Measurements from ENCODE around the gene PPME1.
"Not testable (repeated sequence)": the region's sequence is repeated elsewhere in the genome, so short reads cannot be mapped to it uniquely, and the experiment has no call there.

The PPME1 gene

DNA sequence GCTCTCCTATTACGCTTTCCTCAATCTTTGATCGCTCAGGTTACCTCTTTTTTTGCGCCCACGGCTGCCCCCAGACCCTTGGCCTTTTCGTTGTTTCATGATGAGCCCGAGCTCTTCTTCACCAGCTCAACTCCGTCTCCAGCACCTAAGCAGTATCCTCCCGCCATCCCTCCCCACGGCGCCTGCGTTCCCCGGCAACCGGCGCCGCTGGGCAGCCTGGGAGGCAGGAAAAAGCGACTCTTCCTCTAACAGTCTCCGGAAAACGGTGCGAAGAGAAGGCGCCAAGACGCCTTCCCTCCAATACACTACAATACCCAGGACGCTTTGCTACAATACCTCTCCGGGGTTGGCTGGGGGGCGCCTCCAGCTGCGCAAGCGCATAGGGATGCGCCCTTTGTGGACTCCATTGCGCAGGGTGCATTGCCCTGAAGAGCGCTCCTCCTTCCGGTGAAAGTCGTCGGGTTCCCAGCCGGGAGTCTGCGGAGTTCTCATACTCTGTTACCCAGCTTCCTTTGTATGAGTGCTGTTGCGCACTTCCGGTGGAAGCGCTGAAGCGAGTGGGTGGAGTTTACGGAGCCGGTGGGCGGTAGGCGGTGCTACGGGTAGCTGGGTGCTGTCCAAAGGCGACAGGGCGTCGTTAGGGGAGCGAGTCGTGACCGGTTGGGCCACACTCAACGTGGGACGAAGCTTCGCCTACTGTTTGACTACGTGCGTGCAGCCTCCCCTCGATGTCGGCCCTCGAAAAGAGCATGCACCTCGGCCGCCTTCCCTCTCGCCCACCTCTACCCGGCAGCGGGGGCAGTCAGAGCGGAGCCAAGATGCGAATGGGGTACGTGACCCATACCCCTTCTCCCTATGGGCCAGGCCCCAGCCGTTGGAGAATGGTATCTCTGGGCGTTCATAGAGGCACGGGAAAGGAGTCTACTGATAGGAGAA lies at the start of gene PPME1, which contains the start of gene C2CD3:
Gene PPME1 (plus strand): TSS at position 596 of the 936 bp plus-strand sequence. CDS start 133 bp downstream, at position 729.
Gene C2CD3 (minus strand): TSS at position 309 of the 936 bp plus-strand sequence. CDS start 210 bp downstream, at position 99.
- peak; percentile 91 to 92 for DNase-seq (ENCODE audit: low read depth in 2 of 2)

GRCh38 chr11:74121804-74122203 lies 49.3 kb upstream of the PPME1 start:
- no peak for DNase-seq (ENCODE audit: low read depth in 2 of 2)

DNA sequence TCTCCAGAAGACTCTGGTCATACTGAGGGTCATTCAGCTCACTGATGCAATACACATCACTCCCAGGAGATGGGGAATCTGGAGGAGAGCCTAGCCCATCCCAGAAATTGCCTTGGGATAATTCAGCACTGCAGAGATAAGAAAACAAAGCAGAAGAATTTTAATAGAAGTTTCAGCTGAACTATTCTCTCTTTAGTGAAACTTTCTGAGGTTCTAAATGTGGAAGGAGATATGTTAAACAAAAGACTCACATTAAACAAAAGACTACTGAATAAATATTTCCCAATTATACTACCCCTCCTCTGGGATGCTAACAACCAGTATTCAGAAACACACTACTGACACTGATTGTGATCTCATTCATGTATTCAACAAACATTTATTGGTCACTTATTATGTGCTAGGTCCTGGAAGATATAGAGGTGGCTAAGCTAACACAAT lies 48.1 kb upstream of the PPME1 start:
- DNase-seq (ENCODE audit: low read depth in 2 of 2) = no peak

DNA sequence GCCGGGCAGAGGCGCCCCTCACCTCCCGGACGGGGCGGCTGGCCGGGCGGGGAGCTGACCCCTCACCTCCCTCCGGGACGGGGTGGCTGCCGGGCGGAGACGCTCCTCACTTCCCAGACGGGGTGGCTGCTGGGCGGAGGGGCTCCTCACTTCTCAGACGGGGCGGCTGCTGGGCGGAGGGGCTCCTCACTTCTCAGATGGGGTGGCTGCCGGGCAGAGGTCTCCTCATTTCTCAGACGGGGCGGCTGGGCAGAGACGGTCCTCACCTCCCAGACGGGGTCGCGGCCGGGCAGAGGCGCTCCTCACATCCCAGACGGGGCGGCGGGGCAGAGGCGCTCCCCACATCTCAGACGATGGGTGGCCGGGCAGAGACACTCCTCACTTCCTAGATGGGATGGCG lies 42.0 kb upstream of the PPME1 start:
- DNase-seq (ENCODE audit: low read depth in 2 of 2) = not testable (repeated sequence)

- no peak for DNase-seq (ENCODE audit: low read depth in 2 of 2)
Measured at GRCh38 chr11:74132833-74133232, 38.3 kb upstream of the PPME1 start.

GRCh38 chr11:74133436-74133835 lies 37.7 kb upstream of the PPME1 start:
- DNase-seq (ENCODE audit: low read depth in 2 of 2) = no peak

DNA sequence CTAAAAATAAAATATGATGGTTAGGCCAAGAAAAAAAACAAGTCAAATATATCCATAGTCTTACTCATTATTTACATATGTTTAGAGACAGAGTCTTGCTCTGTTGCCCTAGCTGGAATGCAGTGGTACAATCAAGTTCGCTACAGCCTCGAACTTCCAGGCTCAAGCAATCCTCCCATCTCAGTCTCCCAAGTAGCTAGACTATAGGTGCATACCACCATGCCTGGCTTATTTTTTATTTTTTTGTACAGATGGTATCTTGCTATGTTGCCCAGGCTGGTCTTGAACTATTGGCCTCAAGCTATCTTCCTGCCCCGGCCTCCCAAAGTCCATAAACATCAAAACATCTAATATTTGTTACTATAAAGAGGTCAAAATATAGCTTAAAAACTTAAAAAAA lies 36.4 kb upstream of the PPME1 start:
- DNase-seq (ENCODE audit: low read depth in 2 of 2) = no peak

DNA sequence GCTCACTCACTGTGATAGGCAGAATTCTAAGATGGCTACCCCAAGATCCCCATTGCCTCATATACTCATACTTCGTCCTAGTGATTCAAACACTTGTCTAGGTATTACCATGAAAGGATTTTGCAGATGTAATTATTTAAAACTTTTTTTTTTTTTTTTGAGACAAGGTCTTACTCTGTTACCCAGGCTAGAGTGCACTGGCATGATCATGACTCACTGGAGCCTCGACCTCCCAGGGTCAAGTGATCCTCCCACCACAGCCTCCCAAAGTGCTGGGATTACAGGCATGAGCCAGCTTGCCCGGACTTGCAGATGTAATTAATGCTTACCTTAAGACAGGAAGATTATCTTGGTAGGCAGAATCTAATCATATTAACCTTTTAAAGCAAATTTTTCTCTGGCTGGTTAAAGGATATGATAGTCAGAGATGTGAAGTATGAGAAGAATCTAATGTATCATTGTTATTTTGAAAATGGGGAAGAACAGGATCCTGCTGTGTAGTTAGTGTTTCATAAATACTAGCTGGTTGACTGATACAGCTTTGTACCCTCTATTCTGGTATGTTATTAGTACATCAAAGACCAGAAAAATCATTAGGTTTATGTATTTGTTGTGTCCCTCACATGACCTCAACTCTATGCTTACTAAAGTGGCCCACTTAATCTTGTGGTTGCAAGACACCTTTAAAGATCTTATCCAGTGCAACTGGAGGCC lies 35.8 kb upstream of the PPME1 start:
- DNase-seq (ENCODE audit: low read depth in 2 of 2) = no peak

DNA sequence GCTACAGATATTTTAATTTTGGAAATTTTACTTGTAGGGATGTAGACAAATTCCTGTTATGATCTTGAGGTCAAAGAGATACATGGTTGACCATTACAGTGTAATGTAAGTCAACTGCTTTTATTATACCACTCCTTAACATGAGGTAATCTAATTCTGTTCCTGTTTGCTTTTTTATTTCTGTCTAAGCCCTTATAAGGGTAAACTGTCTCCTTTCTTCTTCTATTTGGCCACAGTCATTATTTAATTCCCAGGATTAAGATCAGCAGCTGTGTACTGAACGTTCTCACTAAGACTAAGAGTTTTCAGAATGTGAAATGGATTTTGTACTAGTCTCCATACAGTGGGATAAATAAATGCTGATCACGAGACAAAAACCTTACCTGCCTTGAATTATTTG lies 33.1 kb upstream of the PPME1 start:
- no peak for DNase-seq (ENCODE audit: low read depth in 2 of 2)

- DNase-seq (ENCODE audit: low read depth in 2 of 2) = no peak
Measured at GRCh38 chr11:74138572-74138971, 32.5 kb upstream of the PPME1 start.

- no peak for DNase-seq (ENCODE audit: low read depth in 2 of 2)
Measured at GRCh38 chr11:74139151-74139918, 31.8 kb upstream of the PPME1 start.

DNA sequence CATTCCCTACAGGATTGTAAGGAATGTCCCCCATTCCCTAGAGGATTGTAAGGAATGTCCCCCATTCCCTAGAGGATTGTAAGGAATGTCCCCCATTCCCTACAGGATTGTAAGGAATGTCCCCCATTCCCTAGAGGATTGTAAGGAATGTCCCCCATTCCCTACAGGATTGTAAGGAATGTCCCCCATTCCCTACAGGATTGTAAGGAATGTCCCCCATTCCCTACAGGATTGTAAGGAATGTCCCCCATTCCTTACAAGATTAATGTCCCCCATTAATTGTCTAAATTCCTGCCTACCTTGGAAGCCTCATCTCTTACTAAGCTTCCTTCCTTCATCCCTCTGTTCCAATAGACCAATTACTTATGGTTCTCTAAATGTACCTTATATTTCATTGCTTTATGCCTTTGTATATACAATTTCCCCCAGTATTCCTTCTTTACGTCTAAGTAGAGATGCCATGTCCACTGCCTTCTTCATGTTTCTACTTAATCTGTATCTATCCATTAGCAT lies 31.1 kb upstream of the PPME1 start:
- not testable (repeated sequence) for DNase-seq (ENCODE audit: low read depth in 2 of 2)

- DNase-seq (ENCODE audit: low read depth in 2 of 2) = no peak
Measured at GRCh38 chr11:74141241-74141695, 29.8 kb upstream of the PPME1 start.

- DNase-seq (ENCODE audit: low read depth in 2 of 2) = no peak
Measured at GRCh38 chr11:74141908-74142307, 29.2 kb upstream of the PPME1 start.

DNA sequence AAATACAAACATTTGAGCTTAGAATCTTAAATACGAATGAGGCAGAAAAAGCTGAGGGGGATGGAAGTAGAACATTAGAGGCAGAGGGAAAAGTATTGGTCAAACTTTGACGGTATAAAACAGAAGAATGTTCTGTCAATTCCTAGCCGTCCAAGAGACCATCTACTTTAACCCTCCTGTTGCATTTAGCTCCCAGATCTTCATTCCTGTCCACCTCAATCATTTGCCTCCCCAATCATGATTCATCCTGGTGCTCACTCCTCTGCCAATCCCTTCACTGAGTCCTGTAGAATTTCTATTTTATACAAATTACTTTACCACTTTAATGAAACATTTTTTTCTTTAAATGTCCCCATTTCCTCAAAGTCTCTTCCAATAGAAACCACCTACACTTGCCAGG lies 28.5 kb upstream of the PPME1 start:
- DNase-seq (ENCODE audit: low read depth in 2 of 2) = no peak

DNA sequence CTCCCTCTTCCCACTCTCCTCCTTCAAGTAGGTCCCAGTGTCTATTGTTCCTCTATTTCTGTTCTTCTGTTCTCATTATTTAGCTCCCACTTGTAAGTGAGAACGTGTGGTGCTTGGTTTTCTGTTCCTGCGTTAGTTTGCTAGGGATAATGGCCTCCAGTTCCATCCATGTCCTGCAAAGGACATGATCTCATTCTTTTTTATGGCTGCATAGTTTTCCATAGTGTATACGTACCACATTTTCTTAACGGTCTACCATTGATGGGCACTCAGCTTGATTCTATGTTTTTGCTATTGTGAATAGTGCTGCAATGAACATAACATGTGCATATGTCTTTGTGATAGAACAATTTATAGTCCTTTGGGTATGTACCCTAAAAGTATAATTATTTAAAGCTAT lies 26.5 kb upstream of the PPME1 start:
- DNase-seq (ENCODE audit: low read depth in 2 of 2) = no peak

GRCh38 chr11:74147199-74147929 lies 23.7 kb upstream of the PPME1 start:
- DNase-seq (ENCODE audit: low read depth in 2 of 2) = no peak

DNA sequence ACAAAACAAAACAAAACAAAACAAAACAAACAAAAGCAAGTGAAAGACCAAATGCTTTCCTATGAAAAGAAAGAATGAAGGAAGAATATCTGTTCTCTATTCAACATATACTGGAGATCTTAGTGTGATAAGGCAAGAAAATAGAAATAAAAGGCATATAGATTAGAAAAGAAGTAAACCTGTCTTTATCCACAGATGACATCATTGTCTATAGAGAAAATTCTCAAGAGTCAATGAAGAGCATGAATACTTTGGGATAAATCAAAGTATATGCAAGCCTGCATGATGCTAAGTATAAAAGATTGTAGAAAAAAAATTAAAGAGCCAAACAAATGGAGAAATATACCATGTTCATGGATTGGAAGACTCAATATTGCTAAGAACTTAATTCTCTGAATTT lies 17.9 kb upstream of the PPME1 start:
- DNase-seq (ENCODE audit: low read depth in 2 of 2) = no peak

- no peak for DNase-seq (ENCODE audit: low read depth in 2 of 2)
Measured at GRCh38 chr11:74154620-74155281, 16.3 kb upstream of the PPME1 start.

GRCh38 chr11:74157169-74157568 lies 13.9 kb upstream of the PPME1 start:
- no peak for DNase-seq (ENCODE audit: low read depth in 2 of 2)

All from activated CD4-positive, alpha-beta T cell treated with anti-CD3 and anti-CD28 coated beads for 24 hours (primary cell).